ENCODE data around the gene MTTP.

The MTTP gene

GRCh38 chr4:99615170-99615820 is 40.7 kb downstream of the MTTP start:
- Histone ChIP-seq H3K4me1 (no peaks in the 10 kb centered on the region), H3K4me3 (ENCODE audit: low read depth, low read length) (no peak overlapping the region), H3K36me3 (no peaks in the 10 kb centered on the region), H3K9me3 (no peaks in the 10 kb centered on the region), H3K27me3 (peaks cover 5% of the 10 kb centered on the region)
- TF ChIP-seq CTCF (IDR thresholded peaks at IDR 0.05; ENCODE audit: low read depth, low read length), result no peak
- no peak for DNase-seq

GRCh38 chr4:99617374-99617773 is 42.8 kb downstream of the MTTP start:
- Histone ChIP-seq H3K27me3 (peaks cover 5% of the 10 kb centered on the region), H3K4me1 (no peaks in the 10 kb centered on the region), H3K9me3 (no peaks in the 10 kb centered on the region), H3K36me3 (no peaks in the 10 kb centered on the region), H3K4me3 (ENCODE audit: low read depth, low read length) (no peak overlapping the region)
- DNase-seq, result no peak
- TF ChIP-seq CTCF (IDR thresholded peaks at IDR 0.05; ENCODE audit: low read depth, low read length), result no peak

- DNase-seq, result no peak
- Histone ChIP-seq H3K27me3 (peaks cover 5% of the 10 kb centered on the region; the same call in 1 of the 2 replicates), H3K36me3 (no peaks in the 10 kb centered on the region), H3K4me1 (no peaks in the 10 kb centered on the region), H3K4me3 (ENCODE audit: low read depth, low read length) (no peak overlapping the region), H3K9me3 (no peaks in the 10 kb centered on the region)
- no peak for TF ChIP-seq CTCF (IDR thresholded peaks at IDR 0.05; ENCODE audit: low read depth, low read length)
Observed at GRCh38 chr4:99622341-99622740, 47.7 kb downstream of the MTTP start.

GRCh38 chr4:99624141-99624719 is 49.6 kb downstream of the MTTP start:
- Histone ChIP-seq H3K9me3 (no peaks in the 10 kb centered on the region), H3K36me3 (no peaks in the 10 kb centered on the region), H3K4me3 (ENCODE audit: low read depth, low read length) (no peak overlapping the region), H3K4me1 (no peaks in the 10 kb centered on the region), H3K27me3 (peaks cover 7% of the 10 kb centered on the region)
- TF ChIP-seq CTCF (IDR thresholded peaks at IDR 0.05; ENCODE audit: low read depth, low read length), result no peak
- no peak for DNase-seq

- DNase-seq, result no peak
- Histone ChIP-seq H3K27me3 (peaks cover 7% of the 10 kb centered on the region), H3K4me1 (no peaks in the 10 kb centered on the region), H3K9me3 (no peaks in the 10 kb centered on the region), H3K4me3 (ENCODE audit: low read depth, low read length) (no peak overlapping the region), H3K36me3 (no peaks in the 10 kb centered on the region)
- TF ChIP-seq CTCF (IDR thresholded peaks at IDR 0.05; ENCODE audit: low read depth, low read length), result no peak
Observed at GRCh38 chr4:99625369-99625768, 50.7 kb downstream of the MTTP start.

- Histone ChIP-seq H3K27me3 (peaks cover 7% of the 10 kb centered on the region), H3K36me3 (no peaks in the 10 kb centered on the region), H3K4me3 (ENCODE audit: low read depth, low read length) (no peak overlapping the region), H3K4me1 (no peaks in the 10 kb centered on the region), H3K9me3 (no peaks in the 10 kb centered on the region)
- no peak for DNase-seq
- no peak for TF ChIP-seq CTCF (IDR thresholded peaks at IDR 0.05; ENCODE audit: low read depth, low read length)
Observed at GRCh38 chr4:99628040-99628439, 53.4 kb downstream of the MTTP start.
